ENCODE measurements around the gene HHIP. TPM values are rescaled to one million over a fixed set of nuclear protein-coding genes. Genes with fewer than 3 reads are reported as not detected.

HHIP gene, protein sequence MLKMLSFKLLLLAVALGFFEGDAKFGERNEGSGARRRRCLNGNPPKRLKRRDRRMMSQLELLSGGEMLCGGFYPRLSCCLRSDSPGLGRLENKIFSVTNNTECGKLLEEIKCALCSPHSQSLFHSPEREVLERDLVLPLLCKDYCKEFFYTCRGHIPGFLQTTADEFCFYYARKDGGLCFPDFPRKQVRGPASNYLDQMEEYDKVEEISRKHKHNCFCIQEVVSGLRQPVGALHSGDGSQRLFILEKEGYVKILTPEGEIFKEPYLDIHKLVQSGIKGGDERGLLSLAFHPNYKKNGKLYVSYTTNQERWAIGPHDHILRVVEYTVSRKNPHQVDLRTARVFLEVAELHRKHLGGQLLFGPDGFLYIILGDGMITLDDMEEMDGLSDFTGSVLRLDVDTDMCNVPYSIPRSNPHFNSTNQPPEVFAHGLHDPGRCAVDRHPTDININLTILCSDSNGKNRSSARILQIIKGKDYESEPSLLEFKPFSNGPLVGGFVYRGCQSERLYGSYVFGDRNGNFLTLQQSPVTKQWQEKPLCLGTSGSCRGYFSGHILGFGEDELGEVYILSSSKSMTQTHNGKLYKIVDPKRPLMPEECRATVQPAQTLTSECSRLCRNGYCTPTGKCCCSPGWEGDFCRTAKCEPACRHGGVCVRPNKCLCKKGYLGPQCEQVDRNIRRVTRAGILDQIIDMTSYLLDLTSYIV
- 0.15 and 0.17 TPM in 2 replicates for total RNA-seq

DNA sequence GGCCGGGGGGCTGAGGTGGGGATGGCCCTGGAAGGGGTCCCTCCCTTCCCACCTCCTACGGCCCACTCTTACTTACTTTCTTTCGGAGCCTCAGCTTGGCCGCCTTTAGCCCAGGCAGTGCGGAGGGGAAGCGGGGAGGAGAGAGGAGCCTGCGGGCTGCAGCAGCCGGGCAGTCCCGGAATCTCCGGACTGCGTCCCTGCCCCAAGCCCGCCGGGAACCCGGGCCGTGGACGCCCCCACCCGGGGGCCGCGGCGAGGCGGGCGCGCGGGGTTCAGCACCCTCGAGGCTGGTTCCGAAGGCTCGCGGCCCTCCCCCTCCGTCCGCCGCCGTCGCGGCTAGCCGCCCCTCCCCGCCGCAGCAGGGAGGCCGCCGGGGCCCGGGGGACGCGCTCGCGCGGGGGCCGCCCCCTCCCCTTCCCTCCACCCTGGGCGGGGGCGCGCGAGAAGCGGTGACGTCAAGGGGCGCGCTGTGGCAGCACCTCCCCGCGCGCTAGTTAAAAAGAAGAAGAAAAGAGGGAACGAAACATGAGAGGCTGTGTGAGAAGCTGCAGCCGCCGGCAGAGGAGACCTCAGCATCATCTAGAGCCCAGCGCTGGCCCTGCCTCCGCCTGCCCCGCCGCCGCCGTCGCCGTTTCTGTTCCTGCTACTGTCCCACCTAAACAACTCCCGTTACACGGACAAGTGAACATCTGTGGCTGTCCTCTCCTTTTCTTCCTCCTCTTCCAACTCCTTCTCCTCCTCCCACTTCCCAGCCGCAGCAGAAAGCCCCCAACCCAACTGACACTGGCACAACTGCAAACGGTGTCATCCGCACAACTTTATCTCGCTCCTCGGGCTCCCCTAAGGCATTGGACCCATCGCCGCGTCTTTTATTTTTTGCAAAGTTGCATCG is at the start of gene HHIP:
HHIP (plus strand) TSS at position 526 of the 892 bp plus-strand sequence. CDS start 520 bp downstream, outside the sequence.
- DNase-seq (ENCODE audit: low read depth) = no peak

DNA sequence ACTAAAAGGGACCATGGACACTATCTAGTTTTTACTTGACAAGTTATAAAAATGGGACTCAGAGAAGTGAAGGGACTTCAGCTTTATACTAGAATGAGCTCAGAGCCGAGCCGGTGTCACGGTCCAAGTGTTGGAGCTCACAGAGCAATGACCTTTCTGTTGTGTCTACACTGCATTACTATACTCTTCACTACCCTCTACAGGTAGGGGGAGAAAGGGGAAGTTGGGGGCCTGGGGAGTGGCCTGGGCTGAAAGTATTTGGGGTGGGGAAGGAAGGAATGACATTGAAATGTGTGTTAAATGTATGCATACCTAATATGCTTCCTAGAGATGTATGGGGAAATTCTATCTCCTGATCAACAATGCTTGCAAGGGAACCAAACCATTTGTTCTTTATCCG is 48.8 kb upstream of the HHIP start:
- no peak for DNase-seq (ENCODE audit: low read depth)

DNA sequence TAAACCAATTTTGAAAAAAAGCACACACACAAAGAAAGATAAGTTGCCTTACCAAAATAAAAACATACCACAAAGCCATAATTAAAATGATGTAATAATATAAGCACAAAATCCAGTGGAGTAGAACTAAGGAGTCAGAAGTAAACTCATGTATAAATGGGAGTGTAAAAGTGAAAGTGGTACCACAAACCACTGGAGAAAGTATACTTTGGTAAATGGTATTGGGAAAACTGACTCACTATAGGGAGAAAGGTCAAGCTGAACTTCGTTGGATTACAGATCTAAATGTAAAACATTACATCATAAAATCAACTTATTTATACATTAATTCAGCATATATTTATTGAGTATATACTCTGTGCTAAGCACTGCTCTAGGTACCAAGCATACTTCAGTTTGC is 46.3 kb upstream of the HHIP start:
- DNase-seq (ENCODE audit: low read depth) = peak; percentile 20

DNA sequence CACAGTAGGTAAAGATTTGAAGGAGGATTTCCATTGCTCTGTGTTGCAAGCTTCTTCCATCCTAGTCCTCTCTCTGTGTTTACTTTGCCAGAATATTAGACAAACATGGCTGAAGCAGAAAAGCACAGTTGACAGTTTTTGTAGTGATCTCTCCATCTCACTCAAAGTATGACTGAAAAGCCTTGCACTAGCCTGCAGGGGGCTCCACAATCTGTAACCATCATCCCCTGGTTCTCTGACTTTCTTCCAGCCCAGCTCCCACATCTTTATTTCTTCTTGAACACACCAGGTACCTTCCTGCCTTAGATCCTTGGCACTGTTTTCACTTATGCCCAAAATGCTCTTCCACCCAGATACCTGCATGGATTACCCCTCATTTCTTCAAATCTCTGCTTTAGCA is 34.1 kb upstream of the HHIP start:
- peak; percentile 22 for DNase-seq (ENCODE audit: low read depth)

DNA sequence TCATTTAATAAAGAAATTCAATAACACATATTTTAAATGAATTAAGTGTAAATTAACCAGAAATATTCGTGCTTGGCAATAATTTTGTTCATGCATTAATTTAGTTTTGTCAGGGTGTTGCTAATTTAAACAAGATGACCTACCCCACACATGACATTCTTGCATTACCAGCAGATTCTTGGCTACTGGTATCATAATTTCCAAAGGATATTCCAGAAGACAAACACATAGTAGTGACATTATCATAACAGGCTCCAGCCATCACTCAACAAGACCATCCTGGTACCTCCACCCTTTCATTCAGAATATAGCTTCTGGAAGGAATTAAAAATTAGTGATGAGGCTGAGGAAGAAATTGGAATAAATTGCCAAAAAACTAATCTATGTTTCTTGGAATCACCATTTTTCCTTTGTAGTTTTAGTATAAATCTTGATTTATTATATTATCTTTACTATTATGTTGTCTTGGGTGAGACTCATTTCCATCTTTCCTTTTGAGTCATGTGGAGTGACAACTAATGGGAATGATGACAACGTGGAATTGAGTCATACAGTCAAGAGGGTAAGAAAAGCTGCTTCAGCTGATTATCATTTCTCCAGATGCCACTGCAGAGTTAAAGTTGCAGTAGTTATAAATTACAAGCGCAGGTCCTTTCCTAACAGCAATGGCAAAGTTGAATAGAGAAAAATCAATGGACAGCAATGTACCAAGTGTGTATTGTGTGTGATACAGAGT is 30.9 kb upstream of the HHIP start:
- peak; percentile 10 for DNase-seq (ENCODE audit: low read depth)

DNA sequence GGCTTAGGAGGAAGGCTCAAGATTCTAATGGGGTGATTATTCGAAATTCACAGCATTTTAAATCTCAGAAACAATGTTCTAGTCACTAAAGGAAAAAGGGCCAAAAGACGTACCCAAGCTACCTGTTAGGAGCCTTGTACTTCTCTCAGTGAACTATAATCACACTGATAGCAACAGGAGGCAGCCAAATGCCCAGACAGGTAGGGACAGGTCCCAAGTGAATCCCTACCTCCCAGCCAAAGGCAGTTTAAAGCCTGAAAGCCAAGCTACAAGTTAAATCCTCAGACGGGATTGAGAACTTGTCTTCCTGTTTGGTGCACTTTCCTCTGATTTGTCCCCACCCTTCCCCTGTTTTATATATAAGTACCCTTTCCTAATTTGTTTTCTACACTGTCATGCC is 24.3 kb upstream of the HHIP start:
- no peak for DNase-seq (ENCODE audit: low read depth)

DNA sequence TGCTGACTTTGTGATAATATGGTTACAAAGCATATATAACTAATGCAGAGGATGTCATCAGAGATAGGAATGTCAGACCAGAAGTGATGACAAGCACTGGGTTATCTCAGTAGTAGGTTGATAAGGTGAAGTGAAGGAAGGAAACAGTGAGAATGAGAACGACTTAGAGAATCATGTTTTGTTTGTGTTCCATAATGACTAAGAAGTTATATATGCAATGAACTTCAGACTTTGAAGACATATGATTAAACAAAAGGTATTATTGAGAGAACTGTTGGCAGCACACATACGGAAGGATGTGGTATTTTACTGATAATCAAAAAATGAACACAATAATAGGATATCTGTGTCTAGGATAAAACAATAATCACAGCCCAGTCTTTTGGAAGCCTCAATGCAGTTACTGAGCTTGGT is 18.3 kb upstream of the HHIP start:
- DNase-seq (ENCODE audit: low read depth) = no peak

DNA sequence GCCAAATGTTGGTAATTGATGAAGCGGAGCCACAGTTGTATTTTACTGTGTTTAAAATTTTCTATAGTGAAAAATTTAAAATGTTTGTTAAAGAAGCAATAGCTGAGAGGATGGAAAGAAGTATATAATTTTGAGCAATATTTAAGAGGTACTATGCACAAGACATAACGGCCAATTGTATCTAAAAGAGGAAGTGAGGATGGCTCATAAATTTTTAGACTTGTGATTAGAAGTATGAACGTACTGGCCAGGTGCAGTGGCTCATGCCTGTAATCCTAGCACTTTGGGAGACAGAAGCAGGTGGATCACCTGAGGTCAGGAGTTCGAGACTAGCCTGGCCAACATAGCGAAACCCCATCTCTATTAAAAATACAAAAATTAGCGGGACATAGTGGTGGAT is 12.7 kb upstream of the HHIP start:
- no peak for DNase-seq (ENCODE audit: low read depth)

DNA sequence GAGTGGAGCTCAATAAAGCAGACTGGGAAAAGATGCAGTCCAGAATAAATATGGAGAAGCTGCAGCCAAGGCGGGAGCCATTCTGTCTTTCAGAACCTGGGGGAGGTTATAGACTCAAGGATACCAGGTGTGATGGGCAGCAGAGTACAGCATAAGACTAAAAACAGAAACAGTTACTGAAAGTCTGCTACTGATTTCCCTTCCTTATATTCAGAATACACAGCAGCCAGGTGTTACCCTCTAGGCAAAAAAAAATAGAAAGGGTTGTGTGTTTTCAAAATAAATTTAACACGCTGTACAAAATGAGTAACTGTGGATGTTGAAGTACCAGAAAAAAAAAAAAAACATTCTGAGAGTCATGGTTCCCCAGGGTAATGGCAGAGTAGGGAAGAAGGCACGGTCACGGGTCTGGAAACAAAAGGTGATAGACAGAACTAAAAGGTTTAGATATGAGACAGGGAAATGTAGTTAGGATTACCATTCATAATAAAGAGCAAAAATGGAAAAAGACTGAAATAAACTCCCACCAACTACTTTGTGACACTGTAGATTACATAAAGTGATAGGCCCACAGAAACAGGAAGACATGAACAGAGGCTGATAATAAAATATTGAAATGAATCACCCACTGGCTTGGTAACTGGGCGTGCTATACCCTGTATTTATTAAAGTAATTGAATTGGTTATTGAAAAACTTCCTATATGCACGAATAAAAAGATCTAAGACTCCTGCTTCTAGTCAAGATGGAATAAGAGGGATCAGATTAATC is 10.8 kb upstream of the HHIP start:
- no peak for DNase-seq (ENCODE audit: low read depth)

DNA sequence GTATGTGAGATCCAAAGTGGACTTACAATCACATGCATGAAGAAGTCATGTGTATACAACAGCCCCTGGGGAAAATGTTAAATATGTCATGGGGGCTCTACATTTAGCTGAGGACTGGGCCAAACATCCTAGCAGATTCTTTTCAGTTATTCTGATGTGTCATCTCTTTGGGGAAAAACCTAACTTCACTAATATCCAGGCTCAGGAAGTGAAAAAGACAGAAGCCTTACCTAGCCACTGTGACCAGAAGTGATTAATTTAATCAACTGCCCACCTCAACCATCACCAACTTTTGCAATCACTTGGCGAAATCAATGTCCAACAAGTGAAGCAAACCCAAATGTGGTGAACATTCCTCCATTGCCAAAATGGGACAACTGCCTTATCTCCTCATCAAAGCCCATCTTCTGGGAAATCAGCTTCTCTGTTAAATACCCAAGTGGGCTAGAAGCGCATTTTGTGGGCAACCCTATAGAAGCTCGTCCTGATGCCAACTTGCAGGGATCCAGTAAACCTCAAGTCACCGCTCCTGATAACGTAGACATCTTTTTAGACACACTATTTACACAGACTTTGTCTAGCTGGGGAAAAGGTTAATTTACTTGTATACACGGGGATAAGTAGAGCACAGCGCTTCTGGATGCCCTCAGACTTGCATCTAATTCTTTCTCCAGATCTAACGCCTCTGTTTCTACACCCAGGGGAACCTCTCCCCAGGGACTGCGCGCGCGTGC is 1.4 kb upstream of the HHIP start:
- no peak for DNase-seq (ENCODE audit: low read depth)

DNA sequence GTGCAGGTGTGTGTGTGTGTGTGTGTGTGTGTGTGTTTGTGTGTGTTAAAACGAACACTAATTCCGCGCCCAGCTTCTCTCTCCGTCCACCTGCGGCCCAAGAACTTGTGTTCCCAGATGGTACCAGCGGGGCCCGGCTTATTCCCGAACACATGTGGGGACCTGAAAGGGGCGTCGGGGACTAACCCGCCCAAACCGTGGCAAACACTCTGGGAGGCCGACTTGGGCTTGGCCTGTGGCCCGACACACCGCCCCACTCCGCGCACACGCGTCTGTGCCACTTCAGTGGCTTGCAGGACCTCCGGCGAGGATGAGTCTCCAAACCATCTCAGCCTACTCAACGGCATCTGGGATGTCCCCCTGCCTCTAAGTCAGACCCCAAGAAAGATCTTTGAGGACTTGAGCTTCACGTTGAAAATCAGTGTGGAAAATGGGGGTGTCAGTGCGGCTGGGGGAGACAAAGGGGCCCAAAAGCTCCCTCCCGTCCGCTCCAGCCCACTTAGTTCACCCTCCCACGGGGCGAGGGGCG is 790 bp upstream of the HHIP start:
- DNase-seq (ENCODE audit: low read depth) = no peak

DNA sequence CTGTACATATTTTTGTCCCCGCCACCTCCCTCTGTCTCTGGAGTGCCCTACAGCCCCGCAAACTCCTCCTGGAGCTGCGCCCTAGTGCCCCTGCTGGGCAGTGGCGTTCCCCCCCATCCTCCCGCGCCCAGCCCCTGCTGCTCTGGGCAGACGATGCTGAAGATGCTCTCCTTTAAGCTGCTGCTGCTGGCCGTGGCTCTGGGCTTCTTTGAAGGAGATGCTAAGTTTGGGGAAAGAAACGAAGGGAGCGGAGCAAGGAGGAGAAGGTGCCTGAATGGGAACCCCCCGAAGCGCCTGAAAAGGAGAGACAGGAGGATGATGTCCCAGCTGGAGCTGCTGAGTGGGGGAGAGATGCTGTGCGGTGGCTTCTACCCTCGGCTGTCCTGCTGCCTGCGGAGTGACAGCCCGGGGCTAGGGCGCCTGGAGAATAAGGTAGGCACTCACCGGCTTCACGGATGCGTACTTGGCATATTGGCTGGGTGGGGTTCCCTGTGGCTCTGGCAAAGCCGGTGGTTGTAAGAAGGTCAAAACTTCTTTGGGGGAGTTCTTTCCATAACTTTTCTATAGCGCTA is 653 bp downstream of the HHIP start:
- no peak for DNase-seq (ENCODE audit: low read depth)

DNA sequence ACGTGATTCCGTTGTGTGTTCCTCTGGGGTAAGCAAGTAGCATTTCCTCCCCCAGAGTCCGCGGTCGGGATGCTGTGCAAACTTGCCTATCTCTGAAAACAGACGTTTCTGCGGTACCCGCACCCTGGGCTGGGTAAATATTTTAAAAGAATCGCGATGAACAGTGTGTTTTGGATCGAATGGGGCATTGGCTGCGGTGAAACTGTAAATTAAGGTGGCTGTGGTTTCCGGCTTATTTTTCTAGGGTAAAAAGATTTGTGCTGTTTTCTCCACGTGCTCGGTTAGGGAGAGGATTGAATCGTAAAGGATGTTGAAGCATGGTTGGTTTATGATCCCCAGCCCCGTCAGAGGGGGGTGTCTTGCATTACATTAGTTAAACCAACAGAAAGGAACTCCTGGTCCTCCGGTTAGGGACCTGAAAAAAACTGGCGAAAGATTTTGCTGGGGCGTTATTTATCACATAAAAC is 1.2 kb downstream of the HHIP start:
- DNase-seq (ENCODE audit: low read depth) = no peak

DNA sequence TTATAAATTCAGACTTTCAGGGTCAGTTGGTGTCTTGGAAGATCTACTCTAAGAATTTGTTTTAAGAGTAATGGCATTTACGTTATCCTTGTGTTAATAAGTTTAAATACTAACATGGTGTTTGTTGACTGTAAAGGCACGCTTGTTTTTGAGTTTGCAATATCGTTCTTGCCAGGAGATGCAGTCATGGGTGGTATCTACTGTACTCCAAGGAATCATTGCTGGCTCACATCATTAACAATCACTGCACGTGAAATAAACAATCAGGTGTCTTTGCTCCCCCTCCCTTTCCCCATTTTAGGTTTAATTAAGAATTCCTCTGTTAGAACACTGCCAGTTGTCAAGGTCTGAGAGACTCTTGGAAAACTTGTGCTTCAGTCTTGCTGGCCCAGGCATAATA is 1.6 kb downstream of the HHIP start:
- no peak for DNase-seq (ENCODE audit: low read depth)

DNA sequence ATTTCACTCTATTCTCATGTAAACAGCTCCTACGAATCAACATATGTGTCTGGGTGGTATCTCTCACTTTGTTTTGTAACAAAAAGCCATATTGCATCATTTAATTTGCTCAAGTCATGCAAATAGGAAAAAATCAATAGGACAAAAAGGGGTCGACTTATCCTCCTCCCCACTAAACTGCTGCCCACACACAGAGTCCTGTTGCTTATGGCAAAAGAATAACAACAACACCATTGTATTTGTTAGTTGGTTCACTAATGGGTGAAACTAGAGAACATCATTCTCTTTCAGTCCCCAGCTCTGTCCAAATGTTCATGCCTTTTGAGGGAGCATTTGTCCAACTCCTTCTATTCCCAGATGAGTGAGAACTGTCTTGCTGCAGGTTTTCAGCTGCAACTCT is 2.1 kb downstream of the HHIP start:
- DNase-seq (ENCODE audit: low read depth) = no peak

DNA sequence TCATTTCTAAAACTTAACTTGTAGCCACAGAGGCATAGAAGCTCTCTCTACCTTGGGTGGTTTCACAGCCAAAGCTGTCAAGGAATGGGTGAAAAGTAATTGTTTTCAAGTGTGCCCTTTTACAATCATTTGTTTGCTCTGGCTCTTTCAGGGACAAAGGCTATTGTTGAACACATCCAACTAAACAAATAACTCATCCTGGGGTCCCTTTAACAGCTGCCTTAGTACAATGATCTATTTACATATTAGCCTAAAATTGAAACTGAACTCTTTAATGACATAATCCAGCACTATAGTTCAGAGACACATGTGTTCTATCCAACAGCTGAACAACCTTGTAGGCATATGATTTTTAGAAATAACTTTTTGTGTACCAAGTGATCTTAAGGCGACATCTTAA is 3.7 kb downstream of the HHIP start:
- no peak for DNase-seq (ENCODE audit: low read depth)

DNA sequence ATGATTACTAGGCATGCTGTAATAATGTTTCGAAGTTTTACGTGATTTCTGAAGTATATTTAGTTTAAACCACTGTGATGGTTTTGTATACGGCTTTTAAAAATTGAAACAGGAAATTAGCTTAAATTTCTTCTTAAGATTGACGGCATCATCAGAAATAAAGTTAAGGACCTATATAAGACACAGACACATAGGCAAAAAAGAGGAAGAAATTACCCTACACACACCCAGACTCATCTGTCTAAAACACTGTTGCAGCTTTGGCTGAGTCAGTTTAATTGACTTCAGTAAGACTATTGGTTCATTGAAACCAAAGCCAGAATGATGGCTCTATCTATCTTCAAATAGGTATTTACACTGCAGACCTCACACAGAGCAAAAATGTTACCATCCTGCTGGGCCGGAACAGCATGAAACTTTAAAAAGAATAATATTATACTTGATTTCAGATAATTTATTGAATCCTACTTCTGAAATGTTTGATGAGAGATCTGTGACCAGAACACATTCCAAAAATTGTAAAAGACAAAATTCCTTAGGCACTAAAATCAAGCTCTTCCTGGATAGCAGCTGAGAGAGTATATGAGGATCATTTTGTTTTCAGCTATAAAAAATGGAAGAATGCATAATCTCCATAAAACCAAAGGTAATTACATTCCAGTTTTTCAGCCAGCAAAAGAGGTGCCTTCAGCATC is 4.5 kb downstream of the HHIP start:
- DNase-seq (ENCODE audit: low read depth) = no peak

DNA sequence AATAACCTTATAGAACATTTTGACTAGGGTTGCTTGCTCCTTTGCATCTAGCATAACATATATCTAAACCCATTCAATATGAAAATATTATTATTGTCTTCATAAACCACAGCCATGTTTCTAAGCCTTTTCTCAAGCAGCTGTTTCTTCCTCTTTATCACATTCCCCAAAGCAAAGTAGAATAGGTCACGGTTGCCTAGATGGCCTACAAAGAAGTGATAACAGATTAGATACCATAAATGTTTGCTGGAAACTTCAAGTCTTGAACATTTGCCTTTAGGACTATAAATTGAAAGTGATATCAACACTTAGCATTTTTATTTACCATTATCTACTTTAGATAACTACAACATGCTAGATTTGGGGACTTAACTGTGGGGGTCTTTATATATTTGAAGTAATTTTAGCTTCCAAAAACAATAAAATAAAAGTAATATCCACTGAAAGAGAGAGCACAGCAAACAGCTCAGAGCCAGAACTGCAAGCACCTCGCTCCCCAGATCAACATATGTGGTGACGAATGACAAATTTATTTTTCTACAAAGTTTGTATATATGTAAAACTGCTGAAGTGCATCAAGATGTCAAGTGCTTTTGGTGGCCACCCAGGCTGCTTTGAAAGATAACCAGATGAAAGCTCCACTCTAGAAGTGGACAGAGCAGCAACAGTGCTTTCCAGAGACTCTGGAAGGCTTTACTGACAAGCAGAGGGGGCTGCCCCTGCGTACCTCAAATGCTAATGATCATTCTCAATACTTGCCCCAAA is 8.0 kb downstream of the HHIP start:
- no peak for DNase-seq (ENCODE audit: low read depth)
